OCI-LY7 (cell line): Measurements from ENCODE around the gene LIG3. TPM values are rescaled to one million over a fixed set of nuclear protein-coding genes. Genes with fewer than 3 reads are reported as not detected.

ENCODE experiments used
- BruUV-seq: library from RNA; stranded (reverse); fragments of 400-500 nt; replicated peaks from 2 replicates; lab custom pipeline; 2021; lab: Mats Ljungman, UMichigan
- CTCF ChIA-PET: fragments of 300-600 bp; sonication (Branson Sonifier 250); formaldehyde crosslinking; loops from one replicate; lab custom pipeline; 2022; ENCODE audit warnings: antibody characterized with exemption; ENCODE audit not compliant: unreplicated experiment; lab: Charles Lee
- POLR2A ChIA-PET: fragments of 300-600 bp; sonication (Branson Sonifier 250); formaldehyde crosslinking; loops from one replicate; lab custom pipeline; 2022; ENCODE audit warnings: antibody characterized with exemption; lab: Charles Lee
- DNase-seq: peaks from one replicate; pipeline ENCODE4 v3.0.0-alpha.2; 2015; ENCODE audit warnings: low spot score
- H2AFZ ChIP-seq: fragments of 200-600 bp; sonication (generic), shearing (Covaris generic); 2 replicates; pipeline ENCODE4 v1.6.1; 2014; ENCODE audit warnings: mild to moderate bottlenecking, antibody characterized with exemption, low read length, moderate library complexity
- H3K27ac ChIP-seq: fragments of 200-600 bp; sonication (generic); 2 replicates; pipeline ENCODE4 v1.5.1; 2014; ENCODE audit warnings: mixed run types, low read depth, mild to moderate bottlenecking, moderate library complexity, low read length, inconsistent platforms; ENCODE audit not compliant: poor library complexity, severe bottlenecking
- H3K36me3 ChIP-seq: fragments of 200-600 bp; sonication (generic); 2 replicates; pipeline ENCODE4 v1.6.1; 2014; ENCODE audit warnings: mild to moderate bottlenecking, antibody characterized with exemption, low read length, moderate library complexity, mixed read lengths; ENCODE audit not compliant: insufficient read depth
- H3K4me1 ChIP-seq: fragments of 200-600 bp; sonication (generic); 2 replicates; pipeline ENCODE4 v1.5.1; 2014; ENCODE audit warnings: mild to moderate bottlenecking, low read length; ENCODE audit not compliant: insufficient read depth, poor library complexity, severe bottlenecking
- H3K4me2 ChIP-seq: fragments of 200-600 bp; sonication (generic); 2 replicates; pipeline ENCODE4 v1.6.1; 2014; ENCODE audit warnings: mild to moderate bottlenecking, low read length
- H3K4me3 ChIP-seq: fragments of 200-600 bp; sonication (generic); 2 replicates; pipeline ENCODE4 v1.5.1; 2014; ENCODE audit warnings: mild to moderate bottlenecking, low read depth, low read length; ENCODE audit not compliant: poor library complexity, severe bottlenecking
- H3K79me2 ChIP-seq: fragments of 200-600 bp; sonication (generic); 2 replicates; pipeline ENCODE4 v1.6.1; 2016; ENCODE audit warnings: low read depth, mild to moderate bottlenecking, low read length, moderate library complexity, mixed read lengths; ENCODE audit not compliant: insufficient read depth
- H3K9me2 ChIP-seq: fragments of 200-600 bp; sonication (generic); 2 replicates; pipeline ENCODE4 v1.6.1; 2016; ENCODE audit warnings: mild to moderate bottlenecking, low read length, mixed read lengths; ENCODE audit not compliant: insufficient read depth
- H3K9me3 ChIP-seq: fragments of 200-600 bp; sonication (generic); 2 replicates; pipeline ENCODE4 v1.6.1; 2014; ENCODE audit warnings: mild to moderate bottlenecking, mixed run types, low read length, mixed read lengths
- H4K20me1 ChIP-seq: fragments of 200-600 bp; sonication (generic); 2 replicates; pipeline ENCODE4 v1.6.1; 2014; ENCODE audit warnings: mild to moderate bottlenecking, antibody characterized with exemption, low read length, moderate library complexity, mixed read lengths; ENCODE audit not compliant: insufficient read depth
- EZH2phosphoT487 ChIP-seq: fragments of 200-600 bp; sonication (generic); IDR thresholded peaks from 2 replicates; pipeline ENCODE4 v1.6.1; 2018; ENCODE audit warnings: low read depth, borderline replicate concordance, mild to moderate bottlenecking, mixed run types, antibody characterized with exemption, low read length, moderate library complexity, mixed read lengths
- intact Hi-C: fragments of 100-400 bp; cut with micrococcal nuclease; formaldehyde crosslinking; loops from one replicate; pipeline ENCODE4 v1.10.0; 2022; ENCODE audit not compliant: unreplicated experiment
- total RNA-seq, 2 experiments: library from RNA; depleted of rRNA in 1 of 2; stranded (reverse); fragments of >200 nt in 1 of 2; shearing (Covaris generic) in 1 of 2; gene quantifications; 2 replicates each; pipeline ENCODE4 v1.2.3, GENCODE V29; 2014 to 2022
- TF ChIP-seq, protein P1 (sequence below): fragments of 200-600 bp; sonication (generic); conservative IDR thresholded peaks from 2 replicates; pipeline ENCODE4 v1.5.1; 2014; ENCODE audit warnings: mild to moderate bottlenecking, antibody characterized with exemption, low read length, moderate library complexity, mixed read lengths

LIG3 gene
- total RNA-seq, 2 experiments from 2014 or later = 65.6 to 67.3 TPM

DNA sequence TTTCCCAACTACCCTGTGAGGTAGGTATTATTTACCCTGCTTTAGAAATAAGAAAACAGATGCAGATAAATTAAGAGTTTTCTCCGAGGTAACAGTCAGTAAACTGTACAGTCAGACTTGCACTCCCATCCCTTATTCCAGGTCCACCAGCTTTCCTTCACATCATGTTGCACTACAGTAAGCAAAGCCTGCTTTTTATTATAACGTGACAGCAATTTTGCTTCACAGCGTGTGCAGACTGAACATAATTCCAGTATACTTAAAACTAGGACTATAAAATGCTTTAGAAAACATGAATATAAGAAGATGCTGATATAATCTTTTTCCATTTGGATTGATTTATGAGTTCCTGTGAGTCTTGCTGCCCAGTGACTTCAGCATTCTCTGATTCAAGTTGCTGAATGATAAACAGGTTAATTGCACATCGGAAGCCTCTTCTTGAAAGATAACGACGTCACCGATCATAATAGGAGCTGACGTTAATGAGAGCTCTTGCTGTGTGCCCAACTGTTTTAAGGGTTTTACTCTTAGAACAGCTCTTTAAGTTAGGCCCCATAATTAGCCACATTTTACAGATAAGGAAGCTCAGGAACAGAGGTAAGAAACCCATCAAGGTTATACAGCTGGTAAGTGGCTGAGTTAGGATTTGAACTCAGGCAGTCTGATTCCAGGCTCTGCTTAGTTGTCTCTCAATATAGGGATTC, 1.4 kb downstream of the LIG3 start:
- Histone ChIP-seq H3K4me1 (peaks cover 16% of the 10 kb centered on the region), H3K36me3 (peaks cover 39% of the 10 kb centered on the region), H3K4me3 (peak overlapping the region; percentile 92), H3K4me2 (peak overlapping the region; percentile 99), H3K27ac (peak overlapping the region; percentile 82), H2AFZ (peak overlapping the region; percentile 86; the same call in 1 of the 2 replicates), H4K20me1 (no peaks in the 10 kb centered on the region), H3K79me2 (peaks cover 25% of the 10 kb centered on the region; the same call in 1 of the 2 replicates), H3K9me3 (no peaks in the 10 kb centered on the region), H3K9me2 (no peaks in the 10 kb centered on the region)
- TSS peak; percentile 75 for BruUV-seq
- ChIA-PET POLR2A (interaction anchor here (0.9 to 1.7 kb wide), 3 partner anchors 9 to 138 kb away, joined by 3 to 7 read pairs (median 3); partner anchors contain the start of gene RAD51D), CTCF (interaction anchor here (1.4 kb wide), 1 partner anchor 9 kb away, joined by 4 read pairs; no protein-coding TSS in a partner anchor)
- intact Hi-C loops = loop anchor here (1.0 to 5.0 kb wide), 4 partner anchors 20 to 139 kb away; partner anchors contain the start of genes CCT6B, RAD51D and ZNF830
- DNase-seq = no peak
- no peak for TF ChIP-seq EZH2phosphoT487
- TF ChIP-seq, protein P1, sequence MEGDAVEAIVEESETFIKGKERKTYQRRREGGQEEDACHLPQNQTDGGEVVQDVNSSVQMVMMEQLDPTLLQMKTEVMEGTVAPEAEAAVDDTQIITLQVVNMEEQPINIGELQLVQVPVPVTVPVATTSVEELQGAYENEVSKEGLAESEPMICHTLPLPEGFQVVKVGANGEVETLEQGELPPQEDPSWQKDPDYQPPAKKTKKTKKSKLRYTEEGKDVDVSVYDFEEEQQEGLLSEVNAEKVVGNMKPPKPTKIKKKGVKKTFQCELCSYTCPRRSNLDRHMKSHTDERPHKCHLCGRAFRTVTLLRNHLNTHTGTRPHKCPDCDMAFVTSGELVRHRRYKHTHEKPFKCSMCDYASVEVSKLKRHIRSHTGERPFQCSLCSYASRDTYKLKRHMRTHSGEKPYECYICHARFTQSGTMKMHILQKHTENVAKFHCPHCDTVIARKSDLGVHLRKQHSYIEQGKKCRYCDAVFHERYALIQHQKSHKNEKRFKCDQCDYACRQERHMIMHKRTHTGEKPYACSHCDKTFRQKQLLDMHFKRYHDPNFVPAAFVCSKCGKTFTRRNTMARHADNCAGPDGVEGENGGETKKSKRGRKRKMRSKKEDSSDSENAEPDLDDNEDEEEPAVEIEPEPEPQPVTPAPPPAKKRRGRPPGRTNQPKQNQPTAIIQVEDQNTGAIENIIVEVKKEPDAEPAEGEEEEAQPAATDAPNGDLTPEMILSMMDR = no peak

DNA sequence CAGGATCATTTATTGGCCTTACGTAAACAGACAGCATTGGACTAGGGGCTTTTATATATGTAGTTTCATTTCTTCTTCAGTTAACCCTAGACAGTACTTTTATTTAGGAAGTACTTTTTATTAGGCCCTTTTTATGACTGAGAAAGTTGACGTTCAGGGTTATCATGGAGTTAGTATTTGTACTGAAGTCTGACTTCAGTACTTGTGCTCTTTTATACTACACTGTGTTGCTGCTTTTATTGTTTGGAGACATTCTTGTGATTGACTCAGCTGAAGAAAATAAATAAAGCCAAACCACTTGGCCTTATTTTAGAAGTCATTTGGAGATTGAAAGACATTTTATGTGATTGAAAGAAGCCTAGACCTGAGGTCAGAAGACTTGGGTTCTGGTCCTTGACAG, 6.9 kb downstream of the LIG3 start:
- ChIA-PET CTCF (no interaction called here), POLR2A (no interaction called here)
- H3K4me1 ChIP-seq = peaks cover 4% of the 10 kb centered on the region
- H3K36me3 ChIP-seq = peaks cover 92% of the 10 kb centered on the region
- no peaks in the 10 kb centered on the region for H3K9me3 ChIP-seq
- BruUV-seq = no TSS peak
- no peak overlapping the region for H2AFZ ChIP-seq
- H3K9me2 ChIP-seq = no peaks in the 10 kb centered on the region
- TF ChIP-seq EZH2phosphoT487 = no peak
- TF ChIP-seq, protein P1 = no peak
- intact Hi-C loops = no loop called here
- H3K4me3 ChIP-seq = no peak overlapping the region
- H4K20me1 ChIP-seq = no peaks in the 10 kb centered on the region
- no peak overlapping the region for H3K4me2 ChIP-seq
- H3K79me2 ChIP-seq = peaks cover 13% of the 10 kb centered on the region; the same call in 1 of the 2 replicates
- H3K27ac ChIP-seq = no peak overlapping the region
- no peak for DNase-seq

DNA sequence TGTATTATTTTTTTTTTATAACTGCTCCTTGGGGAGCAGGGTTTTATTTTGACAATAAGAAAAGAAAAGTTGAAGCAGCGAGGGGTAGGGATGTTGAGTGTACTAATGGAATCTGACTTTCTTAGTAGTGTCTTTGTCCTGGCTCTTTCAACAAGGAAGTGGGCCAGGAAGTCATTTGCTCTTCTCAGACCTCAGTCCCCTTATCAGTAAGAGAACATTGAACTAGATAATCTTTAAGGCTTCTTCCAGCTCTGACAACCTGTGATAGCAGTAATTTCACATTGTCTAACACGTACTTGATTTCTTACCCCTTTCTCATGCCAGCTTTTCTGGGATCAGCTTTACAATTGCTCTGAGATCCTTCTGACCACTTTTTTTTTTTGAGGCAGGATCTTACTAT, 8.3 kb downstream of the LIG3 start:
- intact Hi-C loops = no loop called here
- Histone ChIP-seq H3K27ac (no peak overlapping the region), H3K36me3 (peaks cover 96% of the 10 kb centered on the region), H3K79me2 (0 out of 2 replicates have a peak, but pooled peaks cover 6% of the 10 kb centered on the region), H4K20me1 (no peaks in the 10 kb centered on the region), H3K4me1 (peaks cover 4% of the 10 kb centered on the region), H3K4me3 (no peak overlapping the region), H3K9me2 (no peaks in the 10 kb centered on the region), H3K9me3 (no peaks in the 10 kb centered on the region), H3K4me2 (no peak overlapping the region), H2AFZ (no peak overlapping the region)
- ChIA-PET CTCF (no interaction called here), POLR2A (no interaction called here)
- no TSS peak for BruUV-seq
- DNase-seq = no peak
- no peak for TF ChIP-seq EZH2phosphoT487
- TF ChIP-seq, protein P1 = no peak
